ENCODE measurements around the gene KDM5B.

DNA sequence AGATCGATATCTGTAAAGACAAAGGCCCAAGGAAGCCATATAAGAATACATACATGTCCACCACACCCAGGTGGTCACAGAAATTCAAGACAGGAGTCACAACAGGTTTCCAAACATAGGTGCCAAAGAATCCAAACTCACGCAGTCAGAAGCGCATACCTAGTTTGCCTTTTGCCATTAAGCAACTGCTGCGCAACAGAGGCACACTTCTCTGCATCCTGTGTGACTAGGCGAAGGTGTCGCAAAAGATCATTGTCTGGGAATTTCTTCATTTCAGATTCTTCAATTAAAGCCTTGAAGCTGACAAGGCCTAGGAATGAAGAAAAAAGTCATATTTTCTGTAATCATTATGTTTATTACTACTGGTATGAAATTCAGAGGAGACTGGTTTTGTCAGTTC lies 65.7 kb downstream of the KDM5B start:
- TF ChIP-seq EZH2phosphoT487 (IDR thresholded peaks at IDR 0.05; ENCODE audit: borderline replicate concordance, low read depth, low read length) = no peak
- TF ChIP-seq, protein P1, sequence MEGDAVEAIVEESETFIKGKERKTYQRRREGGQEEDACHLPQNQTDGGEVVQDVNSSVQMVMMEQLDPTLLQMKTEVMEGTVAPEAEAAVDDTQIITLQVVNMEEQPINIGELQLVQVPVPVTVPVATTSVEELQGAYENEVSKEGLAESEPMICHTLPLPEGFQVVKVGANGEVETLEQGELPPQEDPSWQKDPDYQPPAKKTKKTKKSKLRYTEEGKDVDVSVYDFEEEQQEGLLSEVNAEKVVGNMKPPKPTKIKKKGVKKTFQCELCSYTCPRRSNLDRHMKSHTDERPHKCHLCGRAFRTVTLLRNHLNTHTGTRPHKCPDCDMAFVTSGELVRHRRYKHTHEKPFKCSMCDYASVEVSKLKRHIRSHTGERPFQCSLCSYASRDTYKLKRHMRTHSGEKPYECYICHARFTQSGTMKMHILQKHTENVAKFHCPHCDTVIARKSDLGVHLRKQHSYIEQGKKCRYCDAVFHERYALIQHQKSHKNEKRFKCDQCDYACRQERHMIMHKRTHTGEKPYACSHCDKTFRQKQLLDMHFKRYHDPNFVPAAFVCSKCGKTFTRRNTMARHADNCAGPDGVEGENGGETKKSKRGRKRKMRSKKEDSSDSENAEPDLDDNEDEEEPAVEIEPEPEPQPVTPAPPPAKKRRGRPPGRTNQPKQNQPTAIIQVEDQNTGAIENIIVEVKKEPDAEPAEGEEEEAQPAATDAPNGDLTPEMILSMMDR (conservative IDR thresholded peaks at IDR 0.05; ENCODE audit: low read length) = no peak
